Measurements from ENCODE around the gene LHX4. TPM values are rescaled to one million over a fixed set of nuclear protein-coding genes. Genes with fewer than 3 reads are reported as not detected.

LHX4 gene
- total RNA-seq, 4 donors from 2014 or later: 0.08 to 1.2 (median 0.31) TPM

DNA sequence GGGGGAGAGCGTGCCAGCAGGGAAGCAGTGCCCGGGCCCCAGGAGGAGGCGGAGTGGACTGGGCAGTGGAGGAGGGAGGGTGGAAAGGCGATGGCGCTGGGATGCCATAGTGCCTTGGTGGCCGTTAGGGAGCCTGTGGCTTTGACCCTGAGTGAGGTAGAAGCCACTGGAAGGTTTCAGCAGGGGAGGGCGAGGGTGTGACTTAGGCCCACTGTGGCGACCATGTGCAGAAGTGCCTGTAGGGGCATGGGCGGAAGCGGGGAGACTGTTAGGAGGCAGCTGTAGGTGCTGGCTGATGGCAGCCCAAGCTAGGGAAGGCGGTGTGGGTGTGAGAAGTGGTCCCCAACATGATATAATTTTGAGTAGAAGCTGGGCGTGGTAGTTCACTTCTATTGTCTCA, 28.2 kb downstream of the LHX4 start:
- TF ChIP-seq POLR2A (IDR thresholded peaks at IDR 0.05) (no peak), EP300 (IDR thresholded peaks at IDR 0.05) (no peak), POLR2AphosphoS5 (IDR thresholded peaks at IDR 0.05) (no peak)
- TF ChIP-seq, protein P1, sequence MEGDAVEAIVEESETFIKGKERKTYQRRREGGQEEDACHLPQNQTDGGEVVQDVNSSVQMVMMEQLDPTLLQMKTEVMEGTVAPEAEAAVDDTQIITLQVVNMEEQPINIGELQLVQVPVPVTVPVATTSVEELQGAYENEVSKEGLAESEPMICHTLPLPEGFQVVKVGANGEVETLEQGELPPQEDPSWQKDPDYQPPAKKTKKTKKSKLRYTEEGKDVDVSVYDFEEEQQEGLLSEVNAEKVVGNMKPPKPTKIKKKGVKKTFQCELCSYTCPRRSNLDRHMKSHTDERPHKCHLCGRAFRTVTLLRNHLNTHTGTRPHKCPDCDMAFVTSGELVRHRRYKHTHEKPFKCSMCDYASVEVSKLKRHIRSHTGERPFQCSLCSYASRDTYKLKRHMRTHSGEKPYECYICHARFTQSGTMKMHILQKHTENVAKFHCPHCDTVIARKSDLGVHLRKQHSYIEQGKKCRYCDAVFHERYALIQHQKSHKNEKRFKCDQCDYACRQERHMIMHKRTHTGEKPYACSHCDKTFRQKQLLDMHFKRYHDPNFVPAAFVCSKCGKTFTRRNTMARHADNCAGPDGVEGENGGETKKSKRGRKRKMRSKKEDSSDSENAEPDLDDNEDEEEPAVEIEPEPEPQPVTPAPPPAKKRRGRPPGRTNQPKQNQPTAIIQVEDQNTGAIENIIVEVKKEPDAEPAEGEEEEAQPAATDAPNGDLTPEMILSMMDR (IDR thresholded peaks at IDR 0.05): no peak
- H3K9me3 ChIP-seq: no peaks in the 10 kb centered on the region
- H3K4me3 ChIP-seq: no peak overlapping the region
- DNase-seq (ENCODE audit: low spot score in 2 of 2): no peak
- H3K36me3 ChIP-seq: no peaks in the 10 kb centered on the region
- H3K27ac ChIP-seq: no peak overlapping the region
- no peaks in the 10 kb centered on the region for H3K4me1 ChIP-seq
- peaks cover 76% of the 10 kb centered on the region for H3K27me3 ChIP-seq
- 86% methylated on average over 12 of the region's 12 CpGs for WGBS

DNA sequence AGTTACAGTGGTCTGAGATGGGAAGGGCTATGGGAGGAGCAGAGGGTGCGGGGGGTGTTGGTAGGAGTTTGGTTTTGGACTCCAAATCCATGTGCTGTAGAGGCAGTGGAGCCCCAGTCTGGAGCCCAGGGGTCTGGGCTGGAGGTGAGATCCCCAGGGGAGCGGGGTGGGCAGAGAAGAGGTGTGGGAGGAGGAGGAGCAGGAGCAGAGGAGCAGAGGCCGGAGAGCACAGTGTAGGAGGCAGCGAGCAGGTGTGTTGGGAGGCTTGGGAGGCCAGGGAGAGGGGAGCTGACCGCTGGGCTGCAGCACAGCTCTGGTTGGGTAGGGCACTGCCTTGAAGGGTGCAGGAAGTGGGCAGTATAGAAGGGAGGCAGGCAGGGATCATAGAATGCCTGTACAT, 28.9 kb downstream of the LHX4 start:
- Histone ChIP-seq H3K4me1 (no peaks in the 10 kb centered on the region), H3K27me3 (peaks cover 77% of the 10 kb centered on the region), H3K27ac (no peak overlapping the region), H3K4me3 (no peak overlapping the region), H3K9me3 (no peaks in the 10 kb centered on the region), H3K36me3 (no peaks in the 10 kb centered on the region)
- TF ChIP-seq, protein P1 (IDR thresholded peaks at IDR 0.05): no peak
- TF ChIP-seq POLR2A (IDR thresholded peaks at IDR 0.05) (no peak), POLR2AphosphoS5 (IDR thresholded peaks at IDR 0.05) (no peak), EP300 (IDR thresholded peaks at IDR 0.05) (no peak)
- DNase-seq (ENCODE audit: low spot score in 2 of 2): no peak
- 71% methylated on average over 5 of the region's 5 CpGs for WGBS

DNA sequence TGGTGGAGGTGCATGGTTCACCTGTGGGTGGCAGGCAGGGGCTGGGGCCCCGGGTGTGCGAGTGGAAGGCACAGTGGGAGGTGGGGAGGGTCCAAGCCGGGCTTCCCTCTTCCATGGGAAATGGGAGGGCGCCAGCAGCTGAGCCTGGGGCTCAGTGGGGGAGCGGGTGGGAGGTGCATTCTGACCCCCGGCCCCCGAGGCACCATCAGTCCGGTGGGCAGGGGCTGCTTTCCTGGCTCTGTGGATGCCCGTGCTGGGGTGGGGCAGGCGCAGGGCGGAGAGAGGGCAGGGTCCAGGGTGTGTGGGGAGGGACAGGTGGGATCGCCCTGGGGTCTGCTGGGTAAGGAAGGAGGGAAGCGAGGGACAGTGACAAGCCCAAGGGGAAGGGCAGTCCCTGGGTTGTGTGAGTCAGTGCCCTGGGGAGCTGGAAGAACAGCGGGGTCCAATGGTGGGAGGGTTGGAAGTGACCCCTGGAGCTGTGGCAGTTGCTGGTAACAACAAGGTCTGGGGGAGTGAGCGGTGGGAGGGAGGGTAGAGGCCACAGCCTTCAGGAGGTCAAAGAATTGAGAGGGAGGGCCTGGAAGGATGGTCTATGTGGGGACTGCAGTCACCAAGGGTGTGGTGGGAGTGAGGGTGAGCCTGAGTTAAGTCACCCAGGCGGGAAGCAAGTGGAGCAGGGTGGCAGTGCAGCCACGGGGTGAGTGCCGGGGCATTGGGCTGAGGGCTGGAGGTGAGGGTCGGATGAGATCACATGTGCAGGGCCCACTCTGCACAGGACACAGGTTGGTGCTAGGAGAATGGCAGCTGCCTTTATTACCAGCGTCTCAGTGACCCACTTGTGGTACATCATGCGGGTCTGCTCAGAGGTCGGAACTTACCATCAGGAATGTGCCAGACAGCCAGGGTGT, 29.6 kb downstream of the LHX4 start:
- Histone ChIP-seq H3K27ac (no peak overlapping the region), H3K36me3 (no peaks in the 10 kb centered on the region), H3K4me3 (no peak overlapping the region), H3K27me3 (peaks cover 70% of the 10 kb centered on the region), H3K9me3 (no peaks in the 10 kb centered on the region), H3K4me1 (no peaks in the 10 kb centered on the region)
- TF ChIP-seq EP300 (IDR thresholded peaks at IDR 0.05) (no peak), POLR2A (IDR thresholded peaks at IDR 0.05) (no peak), POLR2AphosphoS5 (IDR thresholded peaks at IDR 0.05) (no peak)
- TF ChIP-seq, protein P1 (IDR thresholded peaks at IDR 0.05): no peak
- WGBS: 71% methylated on average over 22 of the region's 22 CpGs
- no peak for DNase-seq (ENCODE audit: low spot score in 2 of 2)

DNA sequence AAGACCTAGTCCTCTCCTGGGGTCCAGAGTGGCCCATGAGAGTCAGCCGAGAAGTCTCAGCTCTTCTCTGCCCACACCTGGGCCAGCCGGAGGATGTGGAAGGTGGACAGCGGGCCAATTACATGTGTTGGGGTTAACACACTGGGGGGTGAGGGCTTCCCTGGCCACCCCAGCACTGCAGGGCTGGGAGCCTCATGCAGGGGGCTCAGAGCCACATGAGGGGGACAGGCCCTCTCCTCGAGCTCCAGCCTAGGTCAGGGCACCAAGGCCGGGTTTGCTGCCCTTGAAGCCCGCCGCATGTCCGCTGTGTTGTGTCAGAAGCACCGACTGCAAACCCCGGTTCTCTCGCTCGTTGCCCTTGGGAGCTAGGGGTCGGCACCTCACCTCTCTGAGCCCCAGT, 30.5 kb downstream of the LHX4 start:
- Histone ChIP-seq H3K9me3 (no peaks in the 10 kb centered on the region), H3K4me1 (no peaks in the 10 kb centered on the region), H3K27me3 (peaks cover 68% of the 10 kb centered on the region), H3K27ac (no peak overlapping the region), H3K36me3 (no peaks in the 10 kb centered on the region), H3K4me3 (no peak overlapping the region)
- 60% methylated on average over 1 of the region's 13 CpGs for WGBS
- DNase-seq (ENCODE audit: low spot score in 2 of 2): no peak
- TF ChIP-seq EP300 (IDR thresholded peaks at IDR 0.05): no peak
- TF ChIP-seq, protein P1 (IDR thresholded peaks at IDR 0.05): no peak
- no peak for TF ChIP-seq POLR2A (IDR thresholded peaks at IDR 0.05)
- no peak for TF ChIP-seq POLR2AphosphoS5 (IDR thresholded peaks at IDR 0.05)

GRCh38 chr1:180261030-180261429, 31.0 kb downstream of the LHX4 start:
- Histone ChIP-seq H3K4me1 (no peaks in the 10 kb centered on the region), H3K36me3 (no peaks in the 10 kb centered on the region), H3K27ac (no peak overlapping the region), H3K9me3 (no peaks in the 10 kb centered on the region), H3K4me3 (no peak overlapping the region), H3K27me3 (peaks cover 65% of the 10 kb centered on the region)
- TF ChIP-seq, protein P1 (IDR thresholded peaks at IDR 0.05): no peak
- TF ChIP-seq POLR2AphosphoS5 (IDR thresholded peaks at IDR 0.05) (no peak), EP300 (IDR thresholded peaks at IDR 0.05) (no peak), POLR2A (IDR thresholded peaks at IDR 0.05) (no peak)
- DNase-seq (ENCODE audit: low spot score in 2 of 2): no peak
- WGBS: 61% methylated on average over 9 of the region's 10 CpGs

All from suprapubic skin (tissue), 4 donors.